ENCODE results near the gene GSDMA.
A peak's percentile ranks its signal among the peaks of the same experiment; 100 is the strongest.
"Not testable (repeated sequence)": the region's sequence is repeated elsewhere in the genome, so short reads cannot be mapped to it uniquely, and the experiment has no call there.

Gene GSDMA

DNA sequence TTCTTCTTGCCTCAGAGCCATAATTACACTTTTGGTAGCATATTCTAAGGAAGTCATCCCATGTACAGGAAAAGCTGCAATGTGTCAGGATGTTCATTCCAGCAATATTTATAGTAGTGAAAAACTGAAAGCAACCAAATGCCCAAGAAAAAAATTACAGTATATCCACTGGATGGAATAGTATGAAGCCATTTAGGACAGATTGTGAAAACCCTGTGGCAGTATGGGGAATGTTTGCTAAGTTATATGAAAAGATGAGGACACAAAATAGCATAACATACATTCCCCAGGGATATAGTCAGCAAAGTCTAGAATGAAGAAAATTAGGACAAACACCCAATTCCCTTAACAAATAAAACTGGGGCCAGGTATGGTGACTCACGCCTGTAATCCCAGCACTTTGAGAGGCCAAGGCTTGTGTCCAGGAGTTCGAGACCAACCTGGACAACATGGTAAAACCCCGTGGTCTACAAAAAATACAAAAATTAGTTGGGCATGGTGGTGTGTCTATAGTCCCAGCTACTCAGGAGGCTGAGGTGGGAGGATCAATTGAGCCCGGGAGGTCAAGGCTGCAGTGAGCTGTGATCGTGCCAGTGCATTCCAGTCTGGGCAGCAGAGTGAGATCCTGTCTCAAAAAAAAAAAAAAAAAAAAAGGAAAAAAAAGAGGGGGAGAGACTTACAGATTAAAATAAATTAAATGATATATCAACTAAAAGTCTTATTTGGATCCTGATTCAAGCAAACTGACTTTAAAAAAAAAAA lies 33.0 kb upstream of the GSDMA start:
- no peak for DNase-seq

DNA sequence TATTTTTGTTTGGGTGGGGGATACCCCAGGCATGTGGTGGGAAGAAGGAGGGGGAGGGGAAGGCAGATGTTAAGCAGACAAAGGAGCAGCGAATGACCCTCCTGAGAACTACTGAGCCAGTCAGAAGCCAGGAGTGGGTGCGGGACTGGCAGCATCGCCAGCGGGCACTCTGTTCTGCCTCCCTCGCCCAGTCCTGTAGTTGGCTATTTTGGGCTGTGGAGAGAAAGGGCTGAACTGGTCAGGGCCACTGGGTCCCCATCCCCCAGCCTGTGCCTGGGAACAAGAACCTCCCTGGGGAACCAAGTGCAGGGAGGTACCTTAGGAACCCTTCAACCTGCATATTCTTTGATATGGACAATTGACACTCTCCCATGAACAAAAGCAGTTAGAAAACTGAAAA lies 28.9 kb upstream of the GSDMA start:
- DNase-seq, result no peak

DNA sequence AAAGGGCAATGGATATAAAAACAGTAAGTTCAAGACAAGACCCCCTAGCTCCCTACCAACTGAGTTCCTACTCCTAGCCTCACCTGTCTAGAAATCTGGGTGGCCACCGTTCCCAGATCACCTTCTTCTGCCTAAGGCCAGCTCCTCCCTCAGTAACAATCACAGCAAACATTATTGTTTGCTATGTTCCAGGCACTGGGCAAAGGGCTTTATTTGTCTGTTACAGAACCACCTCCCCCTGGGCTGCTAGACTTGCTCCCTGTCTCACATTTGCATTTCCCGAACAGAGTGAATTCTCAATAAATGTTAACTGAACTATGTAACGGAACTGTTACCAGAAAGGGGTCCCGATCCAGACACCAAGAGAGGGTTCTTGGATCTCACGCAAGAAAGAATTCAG lies 28.5 kb upstream of the GSDMA start:
- DNase-seq, result no peak

DNA sequence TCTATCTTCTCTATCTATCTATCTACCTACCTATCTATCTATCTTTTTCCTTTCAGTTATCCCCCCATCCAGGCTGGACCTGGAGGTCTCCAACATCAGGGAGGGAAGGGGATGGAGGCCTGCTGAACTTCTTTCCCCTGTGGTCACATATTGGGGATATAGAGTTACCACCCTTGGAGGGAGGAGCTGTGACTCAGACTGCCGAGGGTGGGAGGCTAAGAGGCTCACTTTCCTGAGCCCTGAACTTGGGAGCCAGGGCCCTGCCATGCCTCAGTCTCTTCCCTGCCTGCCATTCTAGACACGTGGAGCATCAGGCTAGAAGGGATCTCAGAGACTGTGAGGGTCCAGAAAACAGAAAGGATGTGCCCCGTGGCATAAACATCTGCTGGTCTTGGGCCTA lies 26.9 kb upstream of the GSDMA start:
- DNase-seq, result no peak

DNA sequence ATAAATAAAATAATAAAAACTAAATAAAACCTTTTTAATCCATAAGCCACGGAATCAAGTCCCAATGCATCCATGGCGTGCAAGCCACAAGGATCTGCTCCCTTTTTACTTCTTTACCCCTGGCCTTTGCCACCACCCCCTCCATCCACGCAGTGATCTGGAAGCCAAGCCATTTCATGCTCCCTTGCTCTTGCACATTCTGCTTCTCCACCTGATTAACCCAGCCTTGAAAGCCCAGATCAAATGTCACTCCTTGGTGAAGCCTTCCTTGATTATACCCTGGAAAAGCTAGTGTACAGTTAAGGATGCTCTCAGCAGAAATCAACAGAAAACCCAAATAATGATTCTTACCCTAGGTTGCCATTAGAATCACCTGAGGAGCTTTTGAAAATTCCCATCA lies 25.4 kb upstream of the GSDMA start:
- no peak for DNase-seq

DNA sequence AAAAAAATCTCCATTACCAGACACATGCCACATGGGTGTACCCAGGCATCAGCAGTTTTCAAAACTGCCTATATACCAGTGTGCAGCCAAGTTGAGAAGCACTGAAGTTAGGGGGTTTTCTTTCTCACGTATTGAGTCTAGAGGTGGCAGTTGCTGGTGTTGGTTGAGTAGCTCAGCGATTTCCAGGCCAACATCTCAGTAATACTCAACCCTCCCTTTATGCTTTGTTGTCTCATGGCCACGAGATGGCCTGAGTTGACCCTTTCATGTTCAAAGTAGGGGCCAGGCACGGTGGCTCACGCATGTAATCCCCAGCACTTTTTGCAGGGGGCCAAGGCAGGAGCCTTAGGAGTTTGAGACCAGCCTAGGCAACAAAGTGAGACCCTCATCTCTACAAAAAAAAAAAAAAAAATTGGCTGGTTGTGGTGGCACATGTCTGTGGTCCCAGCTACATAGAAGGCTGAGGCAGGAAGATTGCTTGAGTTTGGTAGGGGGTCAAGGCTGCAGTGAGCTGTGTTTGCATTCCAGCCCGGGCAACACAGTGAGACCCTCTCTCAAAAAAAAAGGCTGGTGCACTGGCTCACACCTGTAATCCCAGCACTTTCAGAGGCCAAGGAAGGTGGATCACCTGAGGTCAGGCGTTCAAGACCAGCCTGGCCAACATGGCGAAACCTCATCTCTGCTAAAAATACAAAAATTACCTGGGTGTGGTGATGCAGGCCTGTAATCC lies 24.5 kb upstream of the GSDMA start:
- DNase-seq, result no peak

DNA sequence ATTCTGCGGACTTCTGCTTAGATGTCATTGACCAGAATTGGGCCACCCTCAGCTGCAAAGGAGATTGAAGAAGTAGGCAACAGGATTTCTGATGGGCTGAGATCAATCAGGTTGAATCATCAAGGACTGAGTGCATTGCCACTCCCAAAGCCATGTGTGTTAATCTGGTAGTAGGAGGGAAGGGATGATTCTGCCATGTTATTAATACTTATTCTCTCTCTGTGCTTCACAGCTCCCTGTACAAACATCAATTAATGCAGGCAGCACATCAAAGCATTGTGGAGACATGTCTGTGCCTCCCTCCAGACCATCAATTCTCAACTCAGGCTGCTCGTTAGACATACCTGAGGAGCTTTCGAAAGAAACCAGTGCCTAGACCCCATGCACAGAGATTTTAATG lies 23.7 kb upstream of the GSDMA start:
- no peak for DNase-seq

DNA sequence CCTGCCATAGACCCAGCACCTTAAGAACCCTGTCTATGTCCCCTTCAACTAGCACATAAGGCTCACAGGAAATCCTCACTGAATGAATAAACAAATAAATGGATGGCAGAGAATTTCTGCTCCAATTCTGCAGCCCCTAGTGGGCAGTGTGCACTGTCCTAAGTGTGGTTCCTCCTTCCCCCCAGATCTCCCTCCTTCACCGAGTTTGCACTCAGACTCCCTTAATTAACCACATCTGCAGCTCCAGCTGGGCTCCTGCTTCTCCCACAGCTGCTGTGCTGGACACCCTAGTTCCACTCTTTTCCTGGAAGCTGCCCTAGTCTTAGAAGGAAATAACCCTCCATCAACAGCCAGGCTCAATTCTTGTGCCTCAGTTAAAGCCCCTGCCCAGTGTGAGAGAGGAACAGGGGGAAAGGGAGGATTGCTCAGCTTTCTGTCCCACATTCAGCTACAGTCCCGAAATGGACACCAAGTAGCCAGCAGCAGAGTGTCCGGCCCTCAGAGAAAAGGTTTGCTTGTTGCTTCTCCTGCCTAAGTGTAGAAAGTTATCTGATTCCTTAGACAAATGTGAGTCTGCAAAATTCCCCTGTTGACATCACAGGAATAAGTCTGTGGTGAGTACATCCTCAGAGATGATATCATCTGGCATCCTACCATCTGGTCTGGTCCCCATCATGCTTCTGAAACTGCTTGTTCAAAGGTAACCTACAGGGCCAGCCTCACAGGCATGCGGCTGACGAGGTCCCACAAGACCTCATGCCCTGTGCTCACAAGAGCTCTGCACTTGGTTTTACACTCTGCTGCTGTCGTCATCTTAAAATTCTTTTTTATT lies 23.0 kb upstream of the GSDMA start:
- peak; percentile 82 for DNase-seq

DNA sequence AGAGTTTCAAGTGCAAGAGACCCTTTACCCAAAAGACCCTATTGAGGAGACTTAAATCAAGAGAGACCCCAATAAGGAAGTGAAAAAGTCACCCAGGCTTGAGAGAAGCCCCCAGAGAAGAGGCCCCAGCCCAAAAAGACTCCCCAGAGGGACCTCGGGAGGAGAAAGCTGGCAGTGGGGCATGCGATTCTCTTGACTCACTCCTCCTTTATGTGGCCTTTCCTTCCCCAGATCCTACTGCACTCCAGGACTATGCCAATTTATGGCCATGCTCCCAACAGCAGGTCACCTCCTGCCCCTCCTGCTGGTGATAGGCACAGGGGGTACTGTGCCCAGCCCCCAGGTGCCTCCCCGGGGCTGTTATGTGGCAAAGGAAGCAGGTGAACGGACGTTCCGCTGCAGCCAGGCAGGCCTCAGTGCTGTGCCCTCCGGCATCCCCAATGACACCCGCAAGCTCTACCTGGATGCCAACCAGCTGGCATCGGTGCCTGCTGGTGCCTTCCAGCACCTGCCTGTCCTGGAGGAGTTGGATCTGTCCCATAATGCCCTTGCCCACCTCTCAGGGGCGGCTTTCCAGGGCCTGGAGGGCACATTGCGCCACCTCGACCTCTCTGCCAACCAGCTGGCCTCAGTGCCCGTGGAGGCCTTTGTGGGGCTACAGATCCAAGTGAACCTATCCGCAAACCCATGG lies 19.0 kb upstream of the GSDMA start:
- no peak for DNase-seq

DNA sequence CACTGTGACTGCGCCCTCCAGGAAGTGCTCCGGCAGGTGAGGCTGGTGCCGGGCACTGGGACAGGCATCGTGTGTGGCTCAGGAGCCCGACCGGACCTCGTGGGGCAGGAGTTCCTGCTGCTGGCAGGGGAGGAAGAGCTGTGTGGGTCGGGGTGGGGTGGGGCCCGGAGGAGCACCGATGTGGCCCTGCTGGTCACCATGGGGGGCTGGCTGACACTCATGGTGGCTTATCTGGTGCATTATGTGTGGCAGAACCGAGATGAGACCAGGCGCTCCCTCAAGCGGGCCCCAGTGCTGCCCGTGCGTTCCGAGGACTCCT lies 18.5 kb upstream of the GSDMA start:
- DNase-seq, result no peak

DNA sequence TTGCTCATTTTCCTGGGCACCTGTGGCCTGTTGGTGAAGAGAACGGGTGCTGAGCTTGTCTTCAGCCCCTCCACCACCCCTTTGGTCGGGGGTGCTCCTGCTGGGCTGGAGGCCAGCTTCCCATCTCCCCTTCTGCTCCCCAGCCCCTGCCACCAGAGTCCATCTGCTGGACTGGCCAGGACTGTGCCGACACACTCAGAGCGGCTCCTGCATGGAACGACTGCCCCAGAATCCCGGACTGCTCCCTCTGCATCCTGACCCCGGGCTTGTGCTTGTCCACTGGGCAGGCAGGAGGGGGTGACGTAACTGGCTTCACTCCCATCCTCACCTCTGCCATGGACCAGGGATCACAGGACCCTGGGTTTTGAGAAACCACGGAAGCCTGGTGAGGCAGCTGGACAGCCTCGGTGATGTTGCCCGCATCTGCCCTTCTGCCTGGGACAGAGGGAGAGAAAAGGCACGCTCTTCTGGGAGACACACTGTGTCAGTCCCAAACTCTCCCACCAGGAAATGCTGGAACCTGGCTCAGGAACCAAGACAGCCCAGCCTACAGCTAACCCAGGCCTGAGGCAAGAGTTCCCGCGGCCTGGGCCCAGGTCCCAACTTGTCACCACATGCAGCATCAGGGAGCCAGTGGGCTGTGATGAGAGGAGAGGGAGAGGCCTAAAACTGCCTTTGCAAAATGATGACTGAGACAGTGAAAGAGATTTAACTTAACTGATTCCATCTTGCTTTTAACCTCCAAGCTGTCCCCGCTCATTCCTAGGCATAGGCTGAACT lies 16.1 kb upstream of the GSDMA start:
- no peak for DNase-seq

DNA sequence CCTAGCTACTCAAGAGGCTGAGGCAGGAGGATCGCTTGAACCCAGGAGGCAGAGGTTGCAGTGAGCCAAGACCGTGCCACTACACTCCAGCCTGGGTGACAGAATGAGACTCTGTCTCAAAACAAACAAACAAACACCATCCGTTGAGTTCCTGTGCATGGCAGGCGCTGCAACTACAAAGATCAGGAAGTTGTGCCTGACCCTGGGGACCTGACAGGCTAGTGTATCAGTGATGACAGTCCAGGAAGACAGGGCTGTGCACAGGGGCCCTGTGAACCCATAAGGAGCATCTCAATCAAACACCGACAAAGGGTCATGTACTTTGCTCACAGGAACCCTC lies 14.3 kb upstream of the GSDMA start:
- not testable (repeated sequence) for DNase-seq

DNA sequence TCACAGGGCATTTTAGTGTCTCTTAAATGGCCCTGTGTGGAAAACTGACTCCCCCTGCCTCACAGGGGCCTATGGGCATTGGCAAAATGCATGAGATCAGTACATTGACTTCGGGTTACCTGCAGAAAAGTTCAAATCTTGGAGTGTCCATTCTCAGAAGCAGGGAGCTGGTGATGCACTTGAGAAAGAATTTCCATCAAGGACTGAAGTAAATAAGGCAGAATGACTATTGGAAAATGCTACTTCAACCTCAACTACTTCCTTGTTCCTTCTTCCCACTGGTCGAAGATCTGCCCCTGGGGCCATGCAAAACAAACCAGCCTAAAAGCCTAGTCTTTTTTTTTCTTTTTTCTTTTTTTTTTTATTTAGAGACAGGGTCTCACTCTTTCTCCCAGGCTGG lies 13.8 kb upstream of the GSDMA start:
- no peak for DNase-seq

DNA sequence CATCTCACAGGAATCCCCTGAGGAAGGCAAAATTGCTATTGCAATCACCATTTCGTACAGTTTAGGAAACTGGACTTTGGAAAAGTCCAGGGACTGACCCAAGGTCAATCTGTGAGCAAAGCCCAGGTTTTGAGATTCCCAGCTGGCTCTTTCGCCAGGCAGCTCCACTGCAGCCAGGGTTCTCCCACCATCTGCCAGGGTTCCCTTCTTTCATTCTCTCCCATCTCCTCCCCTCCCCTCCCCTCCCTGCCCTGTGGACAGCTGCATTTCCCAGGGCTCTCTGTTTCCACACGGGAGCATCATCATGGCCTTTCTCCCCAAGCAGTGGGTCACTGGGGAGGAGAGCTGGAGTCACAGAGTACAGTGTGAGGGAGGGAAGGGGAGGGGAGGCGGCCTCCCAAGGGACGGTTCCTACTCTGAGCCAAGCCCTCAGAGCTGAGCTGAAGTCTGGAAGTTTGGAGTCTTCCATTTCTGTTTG lies 11.9 kb upstream of the GSDMA start:
- no peak for DNase-seq

DNA sequence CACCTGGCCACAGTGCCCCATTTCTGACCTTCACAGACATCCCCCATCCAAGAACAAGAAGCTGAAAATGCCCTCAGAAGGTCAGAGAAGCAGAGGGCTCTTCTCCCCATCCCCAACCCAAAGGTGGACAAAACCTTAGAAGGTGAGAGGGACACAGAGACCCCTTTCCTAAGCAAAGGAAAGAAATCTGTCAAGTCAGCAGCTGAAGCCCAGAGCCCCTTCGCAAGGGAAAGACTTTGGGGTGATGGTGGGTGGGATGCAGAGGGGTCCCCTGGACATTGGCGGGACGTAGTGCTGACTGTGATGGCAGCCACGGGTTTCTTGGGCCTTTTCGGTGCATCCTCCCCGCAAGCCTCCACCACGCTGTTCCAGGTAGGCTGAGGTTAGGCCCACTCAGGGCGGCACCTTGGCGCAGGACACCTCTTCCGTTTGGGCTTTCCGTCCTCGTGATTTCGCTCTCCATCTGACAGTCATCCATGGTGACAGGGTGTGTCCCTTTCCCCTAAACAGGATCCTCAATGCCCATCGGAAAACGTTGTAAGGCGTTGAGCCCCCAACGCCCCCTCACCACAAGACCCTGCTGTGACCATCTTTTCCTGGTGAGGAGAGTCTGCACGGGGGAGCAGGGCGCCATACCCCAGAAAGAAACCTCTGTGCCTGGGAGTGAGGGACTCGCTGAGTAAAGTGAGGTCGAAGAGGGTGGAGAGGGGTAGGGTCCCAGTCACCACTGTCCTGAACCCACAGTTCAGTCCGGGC lies 10.7 kb upstream of the GSDMA start:
- DNase-seq, result no peak

DNA sequence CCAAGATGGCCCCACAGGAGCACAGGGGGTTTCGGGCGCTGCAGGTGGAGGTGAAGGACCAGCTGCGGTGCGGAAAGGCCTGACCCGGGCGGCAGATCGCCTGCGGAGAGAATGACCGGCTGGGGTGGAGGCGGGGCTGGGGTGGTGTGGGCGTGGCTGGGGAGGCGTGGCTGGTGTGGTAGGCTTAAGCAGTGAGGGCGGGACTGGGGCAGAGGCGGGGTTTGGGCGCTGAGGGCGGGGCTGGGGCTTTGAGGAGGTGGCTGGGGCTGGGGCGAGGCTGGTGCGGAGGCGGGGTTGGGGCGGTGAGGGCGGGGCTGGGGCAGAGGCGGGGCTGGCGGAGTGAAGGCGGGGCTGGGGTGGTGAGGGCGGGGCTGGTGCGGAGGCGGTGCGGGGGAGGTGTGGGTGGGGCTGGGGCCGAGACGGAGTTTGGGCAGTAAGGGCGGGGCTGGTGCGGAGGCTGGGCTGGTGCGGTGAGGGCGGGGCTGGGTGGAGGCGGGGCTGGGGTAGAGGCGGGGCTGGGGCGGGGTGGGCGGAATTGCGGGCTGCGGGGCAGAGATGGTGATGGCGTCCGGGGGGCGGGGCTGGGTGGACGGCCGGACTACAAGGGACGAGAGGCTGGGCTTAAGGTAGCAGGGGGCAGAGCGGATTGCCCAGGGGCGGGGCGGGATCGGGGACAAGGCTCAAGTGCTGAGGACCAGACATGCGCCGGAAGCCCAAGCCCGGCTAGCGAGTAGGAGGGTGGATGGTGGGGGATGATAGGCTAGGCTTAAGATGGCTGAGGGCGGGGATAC lies 9.9 kb upstream of the GSDMA start:
- DNase-seq, result peak; percentile 98

DNA sequence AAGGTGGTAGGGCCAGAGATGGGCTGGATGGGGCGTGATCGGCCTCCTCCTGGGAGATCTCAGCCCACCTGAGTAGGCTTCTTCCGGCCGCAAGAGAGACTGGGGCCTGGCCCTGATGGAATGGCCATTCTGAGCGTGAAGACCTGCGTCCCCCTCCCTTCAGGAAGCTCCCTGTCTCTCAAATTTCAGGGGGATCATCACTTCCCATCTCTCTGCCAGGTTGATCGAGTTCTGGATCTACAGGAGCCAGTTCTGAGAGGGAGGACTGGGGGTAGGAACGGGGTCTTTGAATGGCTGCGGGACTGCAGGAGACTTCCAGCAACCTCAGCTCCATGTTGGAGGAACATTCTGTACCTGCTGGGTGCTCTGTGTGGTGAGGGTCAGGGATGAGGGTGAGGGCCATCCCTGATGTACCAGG lies 9.3 kb upstream of the GSDMA start:
- no peak for DNase-seq

DNA sequence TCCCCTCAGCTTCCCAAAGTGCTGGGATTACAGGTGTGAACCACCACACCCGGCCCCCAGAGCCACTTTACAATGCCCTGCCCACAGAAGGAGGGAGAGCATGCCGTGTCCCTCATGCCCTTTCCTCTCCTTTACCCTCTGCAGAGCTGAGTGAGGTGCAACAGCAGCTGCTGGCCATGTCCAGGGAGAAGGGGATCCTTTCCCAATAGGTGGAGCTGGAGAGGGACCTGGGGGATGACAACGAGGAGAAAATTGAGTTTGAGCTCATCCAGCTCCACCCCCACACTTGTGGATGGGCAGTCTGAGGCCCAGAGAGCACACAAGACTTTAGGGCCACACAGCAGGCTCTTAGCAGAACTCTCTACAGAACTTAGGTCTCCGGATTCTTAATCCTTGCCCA lies 7.9 kb upstream of the GSDMA start:
- no peak for DNase-seq

DNA sequence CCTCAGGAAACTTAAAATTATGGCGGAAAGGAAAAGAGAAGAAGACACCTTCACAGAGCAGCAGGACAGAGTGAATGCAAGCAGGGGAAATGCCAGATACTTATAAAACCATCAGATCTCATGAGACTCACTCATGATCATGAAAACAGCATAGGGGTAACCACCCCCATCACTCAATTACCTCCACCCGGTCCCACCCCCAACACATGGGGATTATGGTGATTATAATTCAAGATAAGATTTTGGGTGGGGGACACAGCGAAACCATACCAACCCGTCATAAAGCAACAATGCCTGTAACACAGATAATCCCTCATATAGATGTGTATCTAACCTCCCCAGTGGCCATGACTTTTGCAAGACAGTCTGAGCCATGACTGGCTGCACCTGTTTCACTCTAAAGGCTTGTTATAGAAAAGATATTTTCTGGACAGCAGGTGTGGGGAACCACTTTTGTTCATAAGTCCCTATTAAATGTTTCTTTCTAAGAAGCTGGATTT lies 7.0 kb upstream of the GSDMA start:
- no peak for DNase-seq

DNA sequence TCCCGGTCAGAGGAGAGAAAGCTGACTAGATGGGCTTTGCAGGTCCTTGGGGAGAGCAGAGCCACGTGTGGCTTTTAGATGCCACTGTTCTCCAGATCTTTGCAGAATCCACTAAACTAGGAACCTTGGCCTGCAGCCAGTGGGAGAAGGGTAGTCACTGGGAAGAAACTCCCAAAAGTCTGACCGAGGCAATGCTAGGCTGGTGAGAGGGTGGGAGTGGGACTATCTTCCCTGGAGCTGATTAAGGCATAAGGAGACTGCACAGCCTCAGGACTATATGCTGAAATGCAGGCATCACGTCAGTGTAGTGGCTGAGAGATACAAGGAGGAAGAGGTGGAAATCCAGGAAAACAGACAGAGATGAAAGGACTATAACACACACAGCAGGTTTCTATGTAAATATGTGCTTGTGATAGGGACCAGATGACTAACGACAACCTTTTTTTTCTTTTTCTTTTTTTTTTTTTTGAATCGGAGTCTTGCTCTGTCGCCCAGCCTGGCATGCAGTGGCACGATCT lies 2.2 kb upstream of the GSDMA start:
- DNase-seq, result no peak
